Measurements from ENCODE around the gene ANKRD17.

- TF ChIP-seq MEIS1 (CRISPR knock-in tag; IDR thresholded peaks at IDR 0.05; ENCODE audit: borderline replicate concordance), result no peak
- TF ChIP-seq CTCF (tag by site-specific recombination; IDR thresholded peaks at IDR 0.05), result no peak
- no peak for TF ChIP-seq ZNF530 (tag by site-specific recombination; IDR thresholded peaks at IDR 0.05; ENCODE audit: low read depth)
- no peak for TF ChIP-seq ZNF580 (tag by site-specific recombination; IDR thresholded peaks at IDR 0.05)
- no peak for TF ChIP-seq ZNF626 (tag by site-specific recombination; IDR thresholded peaks at IDR 0.05)
- no peak for TF ChIP-seq ZNF560 (tag by site-specific recombination; IDR thresholded peaks at IDR 0.05; ENCODE audit: borderline replicate concordance)
- TF ChIP-seq ZNF701 (tag by site-specific recombination; IDR thresholded peaks at IDR 0.05), result no peak
- TF ChIP-seq FEZF1 (tag by site-specific recombination; IDR thresholded peaks at IDR 0.05), result no peak
- no peak for TF ChIP-seq ATF2 (tag by site-specific recombination; IDR thresholded peaks at IDR 0.05; ENCODE audit: low read depth)
- no peak for TF ChIP-seq SALL2 (tag by site-specific recombination; IDR thresholded peaks at IDR 0.05; ENCODE audit: borderline replicate concordance)
- no peak for TF ChIP-seq ZBTB26 (tag by site-specific recombination; optimal IDR thresholded peaks at IDR 0.05)
Observed at GRCh38 chr4:73213916-73214653, 44.5 kb downstream of the ANKRD17 start.
